ENCODE measurements around the gene MYO7A.
A peak's percentile ranks its signal among the peaks of the same experiment; 100 is the strongest.
"Not testable (repeated sequence)": the region's sequence is repeated elsewhere in the genome, so short reads cannot be mapped to it uniquely, and the experiment has no call there.

The MYO7A gene

DNA sequence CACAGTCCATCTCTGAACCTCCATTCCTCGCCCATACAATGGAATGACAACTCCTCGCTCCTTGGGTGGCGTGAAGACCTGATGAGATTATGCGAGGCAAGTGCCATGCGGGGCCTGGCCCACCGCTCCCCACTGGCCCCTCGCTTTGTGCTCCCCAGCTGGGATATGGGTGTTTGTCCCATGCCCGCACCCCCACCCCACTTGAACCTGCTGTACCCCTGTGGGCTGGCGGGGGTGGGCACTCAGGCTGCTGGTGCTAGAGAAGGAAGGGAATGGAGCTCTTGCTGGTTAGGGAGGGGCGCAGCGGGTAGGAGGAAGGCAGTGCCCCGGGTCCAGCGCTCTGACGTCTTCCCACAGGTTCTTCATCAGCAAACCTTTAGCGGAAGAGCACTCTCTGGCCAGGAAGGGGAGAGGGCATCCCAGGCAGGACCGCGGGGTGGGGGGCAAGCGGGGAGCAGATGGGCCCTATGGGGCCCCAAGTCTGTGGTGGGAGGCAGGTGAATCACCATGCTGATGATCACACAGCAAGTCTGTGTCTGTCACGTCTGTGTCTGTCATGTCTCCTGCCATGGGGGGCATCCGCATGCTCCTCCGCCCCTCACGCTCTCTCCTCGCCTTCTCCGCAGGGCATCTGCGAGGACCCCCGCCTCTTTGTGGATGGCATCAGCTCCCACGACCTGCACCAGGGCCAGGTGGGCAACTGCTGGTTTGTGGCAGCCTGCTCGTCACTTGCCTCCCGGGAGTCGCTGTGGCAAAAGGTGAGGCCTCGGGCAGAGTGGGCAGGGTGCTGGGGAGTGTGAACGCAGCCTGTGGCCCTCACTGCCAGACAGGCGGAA, 34.8 kb upstream of the MYO7A start:
- no peak for DNase-seq (ENCODE audit: low spot score)

DNA sequence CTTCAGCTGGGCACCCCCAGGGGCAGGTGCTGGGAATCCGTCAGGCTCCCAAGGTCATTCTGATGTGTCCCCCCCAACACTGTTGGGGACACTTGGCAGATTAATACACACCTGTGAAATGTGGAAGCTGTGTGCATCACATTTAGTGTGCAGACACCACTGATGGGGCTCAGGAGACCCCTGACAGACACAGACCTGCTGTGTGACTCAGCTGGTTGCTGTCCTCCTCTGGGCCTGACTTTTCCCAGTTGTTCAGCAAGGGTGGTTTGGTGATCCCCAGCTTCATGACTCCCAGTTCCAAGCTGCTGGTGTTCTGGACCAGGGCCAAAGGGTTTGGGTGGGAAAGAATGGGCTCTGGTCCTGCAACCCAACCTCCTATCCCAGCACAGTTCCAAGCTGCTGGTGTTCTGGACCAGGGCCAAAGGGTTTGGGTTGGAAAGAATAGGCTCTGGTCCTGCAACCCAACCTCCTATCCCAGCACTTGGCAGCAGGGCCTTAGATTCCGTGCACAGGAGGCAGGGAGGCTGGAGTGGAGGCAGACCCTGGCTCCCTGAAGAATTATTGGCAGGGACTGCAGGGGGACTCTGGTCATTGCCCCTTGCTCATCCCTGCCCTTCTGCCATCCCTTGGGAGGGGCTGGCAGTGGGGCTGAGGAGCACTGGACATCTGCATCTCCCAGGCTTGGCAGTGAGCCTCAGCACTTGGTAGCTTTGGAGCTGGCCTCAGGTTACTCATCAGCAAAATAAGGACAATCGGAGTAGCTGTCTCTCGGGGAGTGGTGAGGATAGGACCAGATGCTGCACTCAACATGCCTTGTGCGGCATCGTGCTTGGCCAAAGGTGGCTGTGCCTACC, 33.8 kb upstream of the MYO7A start:
- DNase-seq (ENCODE audit: low spot score): no peak

DNA sequence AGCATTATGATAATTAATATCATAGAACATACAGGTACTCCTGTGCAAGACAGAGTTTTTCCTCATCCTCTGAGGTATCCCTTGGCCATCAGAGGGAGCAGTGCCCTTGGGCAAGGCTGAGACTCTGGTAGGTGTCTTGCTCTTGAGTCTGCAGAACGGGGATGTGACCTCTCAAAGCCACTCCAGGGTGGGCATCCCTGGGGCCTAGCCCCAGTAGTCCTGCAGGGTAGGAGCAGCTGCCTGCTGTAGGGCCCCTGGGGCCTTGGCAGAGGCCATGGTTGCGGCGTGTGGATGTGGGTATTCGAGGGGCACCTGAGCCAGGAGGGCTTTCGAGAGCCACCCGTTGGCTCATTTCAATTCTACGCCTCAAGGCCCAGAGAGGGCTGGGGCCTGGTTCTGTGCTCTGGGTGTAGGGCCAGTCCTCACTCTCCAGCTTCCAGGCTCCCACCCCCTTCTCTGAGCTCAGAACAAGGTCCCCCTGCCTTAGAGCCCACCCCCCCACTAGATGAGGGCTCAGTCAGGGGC, 33.1 kb upstream of the MYO7A start:
- no peak for DNase-seq (ENCODE audit: low spot score)

DNA sequence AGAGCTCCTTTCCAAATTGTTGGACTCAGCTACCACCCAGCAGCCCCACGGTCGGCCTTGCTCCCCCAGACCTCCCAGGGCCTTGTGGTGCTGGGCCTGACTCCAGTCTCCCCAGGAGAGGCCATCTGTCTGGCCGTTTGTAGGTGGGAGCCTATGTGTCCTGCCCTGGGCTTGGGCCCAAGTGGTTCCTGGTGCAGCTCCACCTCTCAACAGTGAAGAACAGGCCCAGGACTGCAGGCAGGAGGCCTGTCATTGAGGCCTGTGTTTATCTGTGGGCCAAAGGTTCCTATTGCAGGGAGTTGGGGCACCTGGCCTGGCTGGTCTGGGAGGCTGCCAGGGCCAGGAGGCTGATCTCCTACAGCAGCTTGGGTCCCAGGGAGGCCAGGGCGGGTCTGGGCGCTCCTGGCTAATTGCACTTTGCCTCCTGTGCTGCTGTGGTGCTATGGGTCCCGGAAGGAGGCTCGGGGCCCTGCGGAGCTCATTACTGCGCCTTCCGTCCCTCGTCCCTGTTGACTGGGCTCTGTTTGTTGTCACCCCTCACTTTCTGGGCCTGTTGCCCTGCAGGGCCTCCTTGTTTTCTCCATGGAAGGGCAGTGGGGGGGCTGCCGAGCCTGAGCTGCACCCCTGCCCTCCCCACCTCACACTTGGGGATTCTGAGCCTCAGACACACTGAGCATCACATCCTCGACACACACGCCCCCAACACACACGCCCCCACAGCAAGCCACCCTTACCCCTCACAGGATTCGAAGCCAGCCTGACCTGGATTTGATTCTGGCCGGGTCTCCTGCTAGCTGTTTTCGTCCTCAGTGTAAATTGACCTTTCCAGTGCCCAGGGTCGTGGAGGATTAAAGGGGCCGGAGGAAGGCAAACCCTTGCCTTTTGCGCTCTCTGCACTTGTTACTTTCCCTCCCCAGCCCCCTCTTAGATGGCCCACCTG, 32.2 kb upstream of the MYO7A start:
- DNase-seq (ENCODE audit: low spot score): no peak

DNA sequence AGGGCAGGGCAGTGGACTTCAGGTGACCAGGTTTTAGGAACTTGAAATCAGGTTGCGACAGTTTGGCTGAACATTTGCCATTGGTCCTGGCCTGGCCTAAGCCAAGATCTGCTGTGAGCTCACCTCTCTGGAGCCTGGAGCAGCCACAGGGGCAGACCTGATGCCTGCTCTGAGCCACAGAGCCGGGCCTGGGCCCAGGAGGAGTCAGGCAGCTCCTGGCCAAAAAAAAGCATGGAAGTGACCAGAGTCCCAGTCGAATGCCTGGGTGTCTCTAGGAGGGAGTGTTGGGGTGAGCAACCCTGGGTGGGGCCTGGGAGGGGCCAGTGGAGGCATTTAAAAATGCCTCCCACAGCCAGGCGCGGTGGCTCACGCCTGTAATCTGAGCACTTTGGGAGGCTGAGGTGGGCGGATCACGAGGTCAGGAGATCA, 31.4 kb upstream of the MYO7A start:
- DNase-seq (ENCODE audit: low spot score): no peak

DNA sequence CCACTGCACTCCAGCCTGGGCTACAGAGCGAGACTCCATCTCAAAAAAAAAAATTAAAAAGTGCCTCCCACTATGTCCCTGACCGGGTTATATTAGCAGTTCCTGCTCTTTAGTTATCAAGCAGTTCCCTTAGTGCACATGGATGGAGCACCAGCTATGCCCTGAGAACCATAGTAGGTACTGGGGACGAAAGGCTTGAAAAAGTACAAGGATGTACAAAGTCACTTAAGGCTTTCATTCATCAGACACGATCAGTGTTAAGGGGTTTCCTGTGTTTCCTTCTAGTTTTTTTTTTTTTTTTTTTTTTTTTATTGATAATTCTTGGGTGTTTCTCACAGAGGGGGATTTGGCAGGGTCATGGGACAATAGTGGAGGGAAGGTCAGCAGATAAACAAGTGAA, 30.9 kb upstream of the MYO7A start:
- not testable (repeated sequence) for DNase-seq (ENCODE audit: low spot score)

DNA sequence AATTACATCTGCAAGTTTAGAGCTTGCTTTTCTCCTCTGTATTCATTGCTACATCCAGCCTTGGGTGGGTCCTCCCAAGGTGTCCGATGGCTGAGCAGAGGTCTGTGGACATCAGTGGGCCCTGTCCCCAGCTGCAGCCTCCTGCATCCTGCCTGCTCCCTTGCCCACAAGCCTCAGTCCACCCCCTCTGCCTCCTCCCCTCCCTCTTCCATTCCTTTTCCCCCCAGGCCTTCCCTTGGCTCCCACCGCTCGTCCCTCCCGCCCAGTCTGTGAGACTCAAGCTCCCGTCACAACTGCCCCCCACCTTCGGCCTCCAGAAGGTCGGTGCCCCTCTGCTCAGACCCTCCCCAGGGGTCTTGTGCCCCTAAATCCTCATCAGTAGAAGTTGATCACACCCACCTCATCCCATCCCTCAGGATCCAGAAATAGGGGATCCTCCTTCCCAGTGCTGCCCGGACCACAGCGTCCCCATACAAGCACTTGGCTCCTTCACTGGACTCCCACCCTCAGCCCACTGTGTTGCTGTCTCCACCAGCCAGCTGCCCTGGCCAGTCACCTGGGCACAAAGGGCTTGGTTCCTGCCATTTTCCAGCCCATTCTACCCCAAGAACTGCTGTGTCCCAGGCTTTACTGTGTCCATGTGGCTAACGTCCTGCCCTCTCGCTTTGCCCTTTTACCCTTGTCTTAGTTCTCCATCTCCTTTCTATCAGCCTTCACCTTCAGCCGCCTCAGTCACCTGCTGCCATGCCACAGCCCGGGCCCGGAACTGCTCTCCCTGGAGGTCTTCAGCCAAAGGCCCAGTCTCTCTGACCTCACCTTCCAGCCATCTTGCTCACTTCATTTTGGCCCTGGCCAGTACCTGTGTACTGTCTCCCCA, 27.6 kb upstream of the MYO7A start:
- DNase-seq (ENCODE audit: low spot score): no peak

DNA sequence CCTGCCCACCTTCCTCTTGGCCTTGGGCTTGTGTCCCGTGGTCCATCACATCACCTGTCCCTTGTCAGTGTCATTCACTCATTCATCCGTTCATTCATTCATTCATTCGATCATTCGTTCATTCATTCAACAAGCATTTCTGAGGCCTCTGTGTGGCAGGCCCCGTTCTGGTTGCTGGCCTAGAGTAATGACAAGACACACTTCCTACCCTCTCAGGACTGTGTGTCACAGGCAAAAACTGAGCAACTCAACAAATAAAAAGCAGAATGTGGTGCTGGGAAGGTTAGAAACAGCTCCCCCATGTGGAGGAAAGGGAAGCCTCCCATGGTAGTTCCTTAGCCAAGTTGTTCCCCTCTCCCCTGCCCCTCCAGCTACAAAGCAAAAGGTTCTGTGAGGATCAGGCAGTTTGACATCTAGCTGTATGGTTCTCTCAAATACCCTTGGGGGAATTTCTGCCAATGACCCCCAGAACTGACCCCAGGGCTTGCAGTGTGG, 27.0 kb upstream of the MYO7A start:
- DNase-seq (ENCODE audit: low spot score): peak; percentile 12

DNA sequence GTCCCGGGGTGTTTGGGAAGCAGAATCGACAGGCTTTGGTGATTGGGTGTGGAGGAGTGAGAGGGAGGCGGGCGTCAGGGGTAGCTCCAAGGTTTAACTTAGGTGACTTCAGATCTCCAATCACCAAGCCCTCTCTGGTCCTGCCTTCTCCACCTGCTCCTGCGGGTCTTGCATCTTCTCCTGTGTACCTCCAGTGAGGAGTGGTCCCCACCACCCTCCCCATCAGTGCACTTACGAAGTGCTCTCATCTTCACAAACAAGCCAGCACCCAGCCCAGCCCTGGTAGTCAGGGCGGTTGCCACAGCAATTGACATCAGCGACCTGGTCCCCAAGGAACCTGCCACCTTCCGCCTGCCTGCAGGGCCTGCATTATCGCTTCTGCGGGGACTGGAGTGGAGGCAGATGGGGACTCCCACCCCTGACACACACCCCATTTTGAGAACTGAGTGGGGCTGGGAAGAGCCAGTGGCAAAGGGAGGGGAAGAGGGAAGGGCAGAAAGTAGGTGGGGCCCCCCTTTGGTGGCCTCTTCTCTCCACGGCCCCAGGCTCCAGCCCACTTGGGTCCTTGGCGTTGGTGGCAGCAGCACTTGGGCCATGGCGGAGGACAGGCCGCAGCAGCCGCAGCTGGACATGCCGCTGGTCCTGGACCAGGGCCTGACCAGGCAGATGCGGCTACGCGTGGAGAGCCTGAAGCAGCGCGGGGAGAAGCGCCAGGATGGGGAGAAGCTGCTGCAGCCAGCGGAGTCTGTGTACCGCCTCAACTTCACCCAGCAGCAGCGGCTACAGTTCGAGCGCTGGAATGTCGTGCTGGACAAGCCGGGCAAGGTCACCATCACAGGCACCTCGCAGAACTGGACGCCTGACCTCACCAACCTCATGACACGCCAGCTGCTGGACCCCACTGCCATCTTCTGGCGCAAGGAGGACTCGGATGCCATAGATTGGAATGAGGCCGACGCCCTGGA, 25.5 kb upstream of the MYO7A start, which contains the start of gene OMP:
Gene OMP (plus strand): TSS at position 595 of the 965 bp plus-strand sequence. CDS start 0 bp downstream, at position 595.
- DNase-seq (ENCODE audit: low spot score): no peak

DNA sequence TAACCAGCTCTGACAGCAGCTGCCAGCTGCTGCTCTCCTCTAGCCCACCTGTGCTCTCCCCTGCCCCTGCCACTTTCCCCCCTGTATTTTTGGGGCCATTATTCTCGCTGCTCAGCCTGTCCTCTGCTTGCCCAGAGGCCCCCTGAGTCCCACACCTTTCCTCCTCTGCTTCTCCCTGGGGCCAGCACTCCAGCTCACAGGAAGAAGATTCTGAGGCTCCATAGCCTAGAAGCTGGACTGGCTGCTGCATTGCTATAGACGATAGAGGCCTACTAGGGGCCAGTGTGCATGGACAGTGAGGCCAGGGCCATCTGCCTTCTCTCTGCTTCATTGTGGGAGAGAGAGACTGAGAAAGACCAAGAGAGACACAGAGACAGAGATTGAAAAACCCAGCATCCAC, 24.7 kb upstream of the MYO7A start:
- DNase-seq (ENCODE audit: low spot score): no peak

DNA sequence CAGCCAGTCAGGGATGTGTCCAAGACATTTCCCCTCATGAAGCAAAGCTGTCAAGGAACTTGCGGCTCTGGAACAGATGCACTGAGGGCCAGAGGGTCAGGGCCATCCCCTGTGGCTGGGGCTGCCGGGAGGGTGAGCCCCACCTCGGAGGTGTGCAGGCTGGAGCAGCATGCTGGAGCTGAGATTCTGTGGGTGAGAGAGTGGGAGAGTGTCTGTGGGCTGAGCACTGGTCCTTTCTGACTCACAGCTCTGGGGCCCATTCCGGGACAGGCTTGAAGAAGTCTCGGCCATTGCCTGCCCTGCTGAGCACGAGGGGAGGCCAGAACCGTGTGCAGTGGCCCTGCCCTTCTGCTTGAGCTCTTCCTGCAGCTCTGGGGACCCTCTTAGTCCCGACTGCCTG, 23.3 kb upstream of the MYO7A start:
- DNase-seq (ENCODE audit: low spot score): no peak

DNA sequence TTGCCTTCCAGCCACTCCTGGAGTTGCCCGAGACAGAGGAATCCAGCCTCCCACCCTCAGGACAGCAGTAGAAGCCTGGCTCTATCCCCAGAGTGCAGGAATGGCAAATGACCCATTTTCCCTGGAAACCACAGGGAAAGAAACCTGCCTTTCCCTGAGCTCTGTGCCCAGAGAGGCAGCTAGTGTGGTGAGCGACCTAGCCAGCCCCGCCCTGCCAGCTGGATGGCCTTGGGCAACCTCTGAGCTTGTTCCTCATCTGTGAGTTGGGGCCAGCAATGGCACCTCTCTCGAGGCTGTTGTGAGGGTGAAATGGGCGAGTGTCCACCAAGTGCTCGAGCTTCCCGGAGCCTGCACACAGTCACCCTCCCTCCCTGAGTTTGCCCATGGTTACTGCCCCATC, 21.7 kb upstream of the MYO7A start:
- DNase-seq (ENCODE audit: low spot score): no peak

DNA sequence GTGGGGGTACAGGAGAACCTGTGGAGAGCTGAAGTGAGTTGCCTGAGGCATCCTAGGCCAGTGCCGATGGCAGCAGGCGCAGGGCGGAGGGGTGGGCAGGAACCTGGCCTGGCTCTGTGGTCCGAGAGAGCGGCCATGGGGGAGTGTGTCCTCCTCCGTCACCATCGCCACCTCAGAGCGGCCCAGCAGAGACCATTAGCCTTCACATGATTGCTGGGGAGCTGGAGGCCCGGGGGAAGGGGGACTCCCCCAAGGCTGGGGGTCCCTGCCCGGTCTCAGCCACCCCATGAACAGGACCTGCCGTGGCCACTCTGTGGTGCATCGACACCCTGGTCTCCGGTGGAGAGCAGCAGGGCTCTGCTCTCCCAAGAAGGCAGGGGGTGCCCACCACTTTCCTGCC, 21.3 kb upstream of the MYO7A start:
- no peak for DNase-seq (ENCODE audit: low spot score)

DNA sequence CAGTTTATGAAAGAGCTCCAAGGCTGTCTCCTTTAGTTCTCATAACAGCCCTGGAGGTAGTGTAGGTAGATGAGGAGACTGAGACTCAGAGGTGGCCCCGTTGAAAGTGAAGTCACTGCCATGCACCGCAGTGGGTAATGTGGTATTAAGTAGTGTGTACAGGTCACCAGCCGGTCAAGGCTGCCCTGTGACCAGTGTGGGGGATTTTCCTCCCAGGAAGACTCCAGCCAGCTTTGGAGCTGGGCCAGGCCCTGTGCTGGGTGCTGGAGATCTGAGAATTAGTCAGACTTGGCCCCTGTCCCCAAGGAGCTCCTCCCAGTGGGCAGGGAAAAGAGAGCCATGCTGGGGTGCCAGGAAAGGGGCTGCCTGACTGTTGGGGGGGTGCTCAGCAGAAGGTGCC, 20.1 kb upstream of the MYO7A start:
- DNase-seq (ENCODE audit: low spot score): no peak

DNA sequence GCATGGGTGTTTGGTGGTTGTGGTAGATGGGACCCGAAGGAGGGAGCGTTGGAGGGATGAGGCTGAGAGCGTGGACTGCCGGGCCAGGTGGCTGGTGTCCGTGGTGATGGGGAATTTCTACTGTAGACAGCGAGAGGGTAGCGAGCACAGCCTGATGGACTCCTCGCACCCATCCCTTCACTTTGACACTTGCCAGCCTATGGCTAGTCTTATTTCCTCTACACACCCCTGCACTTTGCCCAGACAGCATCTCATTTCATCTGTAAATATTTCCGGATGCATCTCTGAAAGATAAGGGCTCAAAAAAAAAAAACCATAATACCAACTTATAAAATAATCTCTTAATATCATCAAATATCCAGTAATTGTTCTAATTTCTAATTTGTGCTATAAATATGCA, 19.6 kb upstream of the MYO7A start:
- no peak for DNase-seq (ENCODE audit: low spot score)

DNA sequence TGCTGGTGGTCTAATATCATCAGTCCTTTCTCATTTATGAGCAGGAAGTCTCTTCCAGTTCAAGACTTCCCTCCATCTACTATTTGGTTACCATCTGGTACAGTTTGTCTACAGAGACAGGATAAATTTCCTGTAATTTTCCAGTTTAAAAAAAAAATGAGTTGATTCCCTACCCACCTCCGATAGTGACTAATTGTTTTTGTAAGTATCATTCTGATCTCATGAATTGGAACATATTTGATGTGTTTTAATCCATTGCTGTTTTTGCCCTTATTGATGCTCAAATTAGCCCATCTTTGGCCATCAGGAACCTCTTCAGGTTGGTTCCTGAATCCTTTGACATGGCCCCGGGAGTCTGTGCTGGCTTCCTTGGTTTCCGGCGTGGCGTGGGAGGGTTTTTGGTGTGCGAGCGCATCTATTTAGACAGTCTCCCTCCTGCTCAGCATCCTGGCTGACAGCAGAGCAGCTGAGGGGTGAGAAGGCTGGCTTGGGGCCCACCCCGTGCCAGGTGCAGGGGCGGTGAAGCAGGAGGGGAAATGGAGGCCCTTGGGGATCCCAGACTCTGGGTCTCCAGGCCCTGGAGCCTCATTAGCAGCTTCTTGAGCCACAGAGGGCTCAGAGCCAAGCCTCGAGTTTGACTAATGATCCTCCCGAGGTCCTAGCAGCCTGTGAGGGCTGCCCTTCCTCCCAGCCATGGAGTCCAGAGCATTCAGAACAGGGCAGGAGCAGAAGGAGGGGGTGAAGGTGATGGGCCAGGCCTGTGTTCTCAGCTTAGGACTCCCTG, 18.6 kb upstream of the MYO7A start:
- no peak for DNase-seq (ENCODE audit: low spot score)

DNA sequence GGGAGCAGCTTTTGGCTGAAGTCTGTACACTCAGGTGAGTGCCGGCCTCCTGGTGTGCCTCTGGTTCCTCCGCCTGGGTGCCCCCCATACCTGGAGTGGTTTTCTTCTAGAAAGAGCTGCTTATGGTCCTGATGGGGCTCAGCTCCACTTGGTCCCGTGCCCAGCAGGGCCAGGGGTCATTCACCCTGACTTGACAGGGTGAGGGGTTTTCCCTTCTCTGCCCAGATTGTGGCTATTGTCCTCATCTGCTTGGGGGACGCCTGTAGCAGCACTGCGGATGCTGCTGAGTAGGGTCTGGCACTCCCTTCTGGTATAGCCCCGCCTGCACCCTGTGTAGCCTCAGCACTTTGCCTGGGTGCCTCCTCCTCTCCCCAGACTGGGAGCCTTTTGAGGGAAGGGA, 17.2 kb upstream of the MYO7A start:
- DNase-seq (ENCODE audit: low spot score): no peak

DNA sequence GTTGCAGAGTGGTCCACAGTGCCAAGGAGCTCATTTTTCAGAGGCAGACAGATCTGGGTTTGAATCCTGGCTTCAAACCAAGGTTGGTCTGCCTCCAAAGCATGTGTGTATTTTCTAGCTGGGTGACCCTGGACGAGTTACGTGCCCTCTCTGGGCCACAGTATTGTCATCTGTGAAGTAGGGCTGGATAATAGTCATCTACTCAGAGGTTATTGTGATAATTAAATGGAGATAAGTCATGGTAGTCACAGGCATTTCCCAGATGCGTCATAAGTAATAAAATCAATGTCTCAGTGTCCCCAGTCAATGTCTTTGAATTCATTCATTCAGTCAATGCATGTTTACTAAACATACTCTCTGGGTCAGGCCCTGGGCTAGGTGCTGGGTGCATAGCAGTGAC, 16.8 kb upstream of the MYO7A start:
- no peak for DNase-seq (ENCODE audit: low spot score)

DNA sequence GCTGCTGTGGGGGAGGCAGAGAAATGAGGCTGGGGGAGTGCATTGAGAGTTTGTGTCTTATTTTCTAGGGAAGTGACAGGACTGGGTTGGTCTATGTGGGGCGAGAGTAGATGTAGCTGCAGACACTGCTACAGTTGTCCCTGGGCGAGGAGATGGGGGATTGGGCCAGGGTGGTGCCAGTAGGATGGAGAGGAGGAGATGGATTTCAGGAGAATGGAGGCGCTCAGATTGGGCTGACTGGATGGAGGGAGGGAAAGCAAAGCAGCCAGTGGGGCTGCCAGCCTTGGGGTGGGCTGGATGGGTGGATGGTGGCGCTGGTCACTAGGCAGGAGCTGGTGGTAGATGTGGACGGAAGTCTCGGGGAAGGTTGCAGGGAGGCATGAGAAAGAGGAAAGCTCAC, 16.1 kb upstream of the MYO7A start:
- DNase-seq (ENCODE audit: low spot score): no peak
